Osteoblast (primary cell): ENCODE measurements around the gene HOXB6. TPM values are rescaled to one million over a fixed set of nuclear protein-coding genes. Genes with fewer than 3 reads are reported as not detected.

ENCODE experiments used
- DNase-seq: peaks from one replicate; pipeline ENCODE4 v3.0.0; 2011; ENCODE audit warnings: low spot score, mixed read lengths; ENCODE audit not compliant: insufficient read length; ENCODE audit errors: missing footprints
- H2AFZ ChIP-seq: 2 replicates; pipeline ENCODE4 v1.6.0; 2011; ENCODE audit warnings: mild to moderate bottlenecking, low read length
- H3K27ac ChIP-seq: 2 replicates; pipeline ENCODE4 v1.5.1; 2011; ENCODE audit warnings: mild to moderate bottlenecking, low read depth, low read length, moderate library complexity
- H3K27me3 ChIP-seq: 2 replicates; pipeline ENCODE4 v1.6.0; 2012; ENCODE audit warnings: mild to moderate bottlenecking, control low read depth, inconsistent platforms, low read length, moderate library complexity; ENCODE audit not compliant: insufficient read depth
- H3K36me3 ChIP-seq: 2 replicates; pipeline ENCODE4 v1.5.1; 2011; ENCODE audit warnings: mild to moderate bottlenecking, low read length, control low read depth, moderate library complexity; ENCODE audit not compliant: insufficient read depth
- H3K4me1 ChIP-seq: 2 replicates; pipeline ENCODE4 v1.5.1; 2011; ENCODE audit warnings: mild to moderate bottlenecking, low read length, control low read depth, moderate library complexity; ENCODE audit not compliant: insufficient read depth
- H3K4me2 ChIP-seq: 2 replicates; pipeline ENCODE4 v1.6.0; 2011; ENCODE audit warnings: mild to moderate bottlenecking, low read length; ENCODE audit not compliant: insufficient read depth
- H3K4me3 ChIP-seq: fragments of 200-600 bp; sonication (generic); 3 replicates; pipeline ENCODE4 v1.5.1; 2012; ENCODE audit warnings: mild to moderate bottlenecking, low read length, inconsistent platforms; ENCODE audit not compliant: insufficient read depth
- H3K79me2 ChIP-seq: 2 replicates; pipeline ENCODE4 v1.6.0; 2012; ENCODE audit warnings: mild to moderate bottlenecking, low read length, control low read depth, inconsistent platforms; ENCODE audit not compliant: insufficient read depth
- H3K9me3 ChIP-seq: 2 replicates; pipeline ENCODE4 v1.5.1; 2011; ENCODE audit warnings: low read depth, low read length, control low read depth
- H4K20me1 ChIP-seq: 2 replicates; pipeline ENCODE4 v1.6.0; 2012; ENCODE audit warnings: mild to moderate bottlenecking, low read length, control low read depth; ENCODE audit not compliant: insufficient read depth
- CTCF ChIP-seq: IDR thresholded peaks from 2 replicates; pipeline ENCODE4 v1.5.1; 2011; ENCODE audit warnings: mild to moderate bottlenecking, low read depth, low read length, moderate library complexity; ENCODE audit errors: extremely low read depth
- total RNA-seq: library from RNA; depleted of rRNA; stranded (reverse); fragments of >200 nt; gene quantifications from 2 replicates; pipeline ENCODE4 v1.2.3, GENCODE V29; 2012

Gene HOXB6
- total RNA-seq, 1 donor = 0.72 TPM

- Histone ChIP-seq H3K4me2 (peak overlapping the region; percentile 60), H3K4me3 (peak overlapping the region; percentile 53), H4K20me1 (no peaks in the 10 kb centered on the region), H3K79me2 (no peaks in the 10 kb centered on the region), H3K27me3 (peaks cover 96% of the 10 kb centered on the region), H3K27ac (no peak overlapping the region), H3K9me3 (no peaks in the 10 kb centered on the region), H3K4me1 (no peaks in the 10 kb centered on the region), H3K36me3 (no peaks in the 10 kb centered on the region), H2AFZ (no peak overlapping the region)
- no peak for DNase-seq
- no peak for TF ChIP-seq CTCF
Observed at GRCh38 chr17:48578616-48579470, 25.9 kb downstream of the HOXB6 start.

GRCh38 chr17:48577946-48578615 is 26.7 kb downstream of the HOXB6 start, which contains the start of gene HOXB4:
Gene HOXB4 (minus strand): TSS chr17:48578350. CDS start chr17:48578319, 31 bp downstream.
- H3K4me3 ChIP-seq = peak within 1 kb of the TSS; percentile 54
- H3K4me1 ChIP-seq = no peaks in the 10 kb centered on the region
- no peak within 1 kb of the TSS for H3K27ac ChIP-seq
- no peaks in the 10 kb centered on the region for H4K20me1 ChIP-seq
- no peak for DNase-seq
- TF ChIP-seq CTCF = no peak
- peaks cover 97% of the 10 kb centered on the region for H3K27me3 ChIP-seq
- peak within 1 kb of the TSS; percentile 67 for H3K4me2 ChIP-seq
- no peaks in the 10 kb centered on the region for H3K9me3 ChIP-seq
- no peaks in the 10 kb centered on the region for H3K79me2 ChIP-seq
- no peaks in the 10 kb centered on the region for H3K36me3 ChIP-seq
- H2AFZ ChIP-seq = no peak within 1 kb of the TSS

GRCh38 chr17:48577330-48577945 is 27.3 kb downstream of the HOXB6 start:
- DNase-seq = no peak
- no peak overlapping the region for H2AFZ ChIP-seq
- H3K27me3 ChIP-seq = peaks cover 97% of the 10 kb centered on the region
- H3K27ac ChIP-seq = no peak overlapping the region
- H3K4me2 ChIP-seq = peak overlapping the region; percentile 67
- no peaks in the 10 kb centered on the region for H3K36me3 ChIP-seq
- no peaks in the 10 kb centered on the region for H3K79me2 ChIP-seq
- no peak for TF ChIP-seq CTCF
- H3K9me3 ChIP-seq = no peaks in the 10 kb centered on the region
- H3K4me3 ChIP-seq = peak overlapping the region; percentile 54
- no peaks in the 10 kb centered on the region for H3K4me1 ChIP-seq
- no peaks in the 10 kb centered on the region for H4K20me1 ChIP-seq
